Measurements from ENCODE around the gene SBF2.
"Not testable (repeated sequence)": the region's sequence is repeated elsewhere in the genome, so short reads cannot be mapped to it uniquely, and the experiment has no call there.

Gene SBF2

GRCh38 chr11:9941991-9942390 lies 352.0 kb downstream of the SBF2 start:
- H3K4me3 ChIP-seq (ENCODE audit: low read depth, low read length): no peak overlapping the region
- TF ChIP-seq MYC (IDR thresholded peaks at IDR 0.05; ENCODE audit: low read depth, low read length) (no peak), POLR2A (IDR thresholded peaks at IDR 0.05; ENCODE audit: extremely low read depth, insufficient read length) (no peak), MAX (IDR thresholded peaks at IDR 0.05; ENCODE audit: low read depth, low read length) (no peak), CTCF (IDR thresholded peaks at IDR 0.05; ENCODE audit: low read depth, low read length) (no peak)
- DNase-seq (ENCODE audit: low read depth): no peak

DNA sequence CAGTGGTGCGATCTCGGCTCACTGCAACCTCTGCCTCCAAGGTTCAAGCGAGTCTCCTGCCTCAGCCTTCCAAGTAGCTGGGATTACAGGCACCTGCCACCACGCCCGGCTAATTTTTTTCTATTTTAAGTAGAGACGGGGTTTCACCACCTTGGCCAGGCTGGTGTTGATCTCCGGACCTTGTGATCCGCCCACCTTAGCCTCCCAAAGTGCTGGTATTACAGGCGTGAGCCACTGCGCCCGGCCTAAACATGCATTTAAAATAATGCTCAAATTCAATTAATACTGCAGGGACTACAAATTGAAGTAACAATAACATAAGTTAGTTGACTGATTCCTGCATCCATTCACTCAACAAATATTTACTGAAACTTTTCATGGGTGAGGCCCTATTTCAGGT lies 354.9 kb downstream of the SBF2 start:
- H3K4me3 ChIP-seq (ENCODE audit: low read depth, low read length); DNase-seq (ENCODE audit: low read depth): not testable (repeated sequence)

DNA sequence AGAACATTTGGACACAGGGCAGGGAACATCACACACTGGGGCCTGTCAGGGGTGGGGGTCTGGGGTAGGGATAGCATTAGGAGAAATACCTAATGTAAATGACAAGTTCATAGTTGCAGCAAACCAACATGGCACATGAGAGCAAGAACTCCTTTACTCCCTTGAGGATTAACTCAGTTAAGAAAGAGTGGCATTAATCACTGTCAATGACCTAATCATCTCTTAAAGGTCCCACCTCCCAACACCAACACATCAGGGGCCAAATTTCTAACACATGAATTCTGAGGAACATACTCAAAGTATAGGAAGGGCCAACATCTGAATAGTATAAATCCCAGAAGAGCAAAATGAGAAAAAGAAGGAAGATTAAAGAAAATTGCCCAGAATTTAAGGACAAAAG lies 357.3 kb downstream of the SBF2 start:
- TF ChIP-seq POLR2A (IDR thresholded peaks at IDR 0.05; ENCODE audit: extremely low read depth, insufficient read length): no peak
- TF ChIP-seq MYC (IDR thresholded peaks at IDR 0.05; ENCODE audit: low read depth, low read length): no peak
- no peak for TF ChIP-seq MAX (IDR thresholded peaks at IDR 0.05; ENCODE audit: low read depth, low read length)
- TF ChIP-seq CTCF (IDR thresholded peaks at IDR 0.05; ENCODE audit: low read depth, low read length): no peak
- DNase-seq (ENCODE audit: low read depth): no peak
- H3K4me3 ChIP-seq (ENCODE audit: low read depth, low read length): no peak overlapping the region

- not testable (repeated sequence) for DNase-seq (ENCODE audit: low read depth); H3K4me3 ChIP-seq (ENCODE audit: low read depth, low read length)
Observed at GRCh38 chr11:9932843-9933242, 361.2 kb downstream of the SBF2 start.

DNA sequence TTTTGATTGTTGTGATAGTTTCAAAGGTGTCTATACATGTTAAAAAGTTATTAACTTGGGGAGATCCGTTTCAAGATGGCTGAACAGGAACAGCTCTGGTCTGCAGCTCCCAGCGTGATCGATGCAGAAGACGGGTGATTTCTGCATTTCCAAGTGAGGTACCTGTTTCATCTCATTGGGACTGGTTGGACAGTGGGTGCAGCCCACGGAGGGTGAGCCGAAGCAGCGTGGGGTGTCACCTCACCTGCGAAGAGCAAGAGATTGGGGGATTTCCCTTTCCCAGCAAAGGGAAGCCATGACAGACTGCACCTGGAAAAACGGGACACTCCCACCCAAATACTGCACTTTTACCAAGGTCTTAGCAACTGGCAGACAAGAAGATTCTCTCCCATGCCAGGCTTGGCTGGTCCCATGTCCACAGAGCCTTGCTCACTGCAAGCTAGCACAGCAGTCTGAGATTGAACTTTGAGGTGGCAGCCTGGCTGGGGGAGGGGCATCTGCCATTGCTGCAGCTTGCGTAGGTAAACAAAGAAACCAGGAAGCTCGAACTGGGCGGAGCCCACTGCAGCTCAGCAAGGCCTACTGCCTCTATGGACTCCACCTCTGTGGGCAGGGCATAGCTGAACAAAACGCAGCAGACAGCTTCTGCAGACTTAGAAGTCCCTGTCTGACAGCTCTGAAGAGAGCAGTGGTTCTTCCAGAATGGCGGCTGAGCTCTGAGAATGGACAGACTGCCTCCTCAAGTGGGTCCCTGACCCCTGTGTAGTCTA lies 363.3 kb downstream of the SBF2 start:
- not testable (repeated sequence) for DNase-seq (ENCODE audit: low read depth); H3K4me3 ChIP-seq (ENCODE audit: low read depth, low read length)

DNA sequence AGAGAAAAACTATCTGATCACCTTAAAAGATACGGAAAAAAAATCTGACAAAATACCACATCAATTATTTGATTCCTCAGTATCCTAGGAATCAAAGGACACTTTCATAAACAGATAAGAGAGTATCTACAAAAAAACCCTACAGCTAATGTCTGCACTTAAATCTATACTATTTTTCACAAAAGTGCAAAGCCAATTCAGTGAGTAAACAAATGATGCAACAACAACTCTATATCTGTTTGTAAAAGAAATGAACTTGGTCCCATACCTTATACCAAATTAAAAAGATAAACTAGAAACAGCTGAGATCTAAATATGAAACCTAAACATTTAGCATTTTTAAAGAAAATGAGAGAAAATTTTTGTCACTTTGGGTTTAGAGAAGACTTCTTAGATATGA lies 366.3 kb downstream of the SBF2 start:
- DNase-seq (ENCODE audit: low read depth): no peak
- TF ChIP-seq MYC (IDR thresholded peaks at IDR 0.05; ENCODE audit: low read depth, low read length) (no peak), CTCF (IDR thresholded peaks at IDR 0.05; ENCODE audit: low read depth, low read length) (no peak)
- H3K4me3 ChIP-seq (ENCODE audit: low read depth, low read length): no peak overlapping the region

GRCh38 chr11:9923280-9923679 lies 370.7 kb downstream of the SBF2 start:
- TF ChIP-seq MAX (IDR thresholded peaks at IDR 0.05; ENCODE audit: low read depth, low read length): no peak
- TF ChIP-seq MYC (IDR thresholded peaks at IDR 0.05; ENCODE audit: low read depth, low read length): no peak
- TF ChIP-seq CTCF (IDR thresholded peaks at IDR 0.05; ENCODE audit: low read depth, low read length): no peak
- TF ChIP-seq POLR2A (IDR thresholded peaks at IDR 0.05; ENCODE audit: extremely low read depth, insufficient read length): no peak
- H3K4me3 ChIP-seq (ENCODE audit: low read depth, low read length): no peak overlapping the region
- no peak for DNase-seq (ENCODE audit: low read depth)

- no peak for TF ChIP-seq POLR2A (IDR thresholded peaks at IDR 0.05; ENCODE audit: extremely low read depth, insufficient read length)
- no peak for TF ChIP-seq MYC (IDR thresholded peaks at IDR 0.05; ENCODE audit: low read depth, low read length)
- no peak for TF ChIP-seq MAX (IDR thresholded peaks at IDR 0.05; ENCODE audit: low read depth, low read length)
- DNase-seq (ENCODE audit: low read depth): no peak
- H3K4me3 ChIP-seq (ENCODE audit: low read depth, low read length): no peak overlapping the region
Observed at GRCh38 chr11:9922806-9923205, 371.2 kb downstream of the SBF2 start.
